ENCODE data around the gene LY86. TPM values are rescaled to one million over a fixed set of nuclear protein-coding genes. Genes with fewer than 3 reads are reported as not detected.
A peak's percentile ranks its signal among the peaks of the same experiment; 100 is the strongest.

LY86 gene
- total and polyA plus RNA-seq, 10 of the 15 experiments (the other 5 are each of a cell fraction or from before 2014, with no cell fraction given) = 68.2 to 457 (median 128) TPM

DNA sequence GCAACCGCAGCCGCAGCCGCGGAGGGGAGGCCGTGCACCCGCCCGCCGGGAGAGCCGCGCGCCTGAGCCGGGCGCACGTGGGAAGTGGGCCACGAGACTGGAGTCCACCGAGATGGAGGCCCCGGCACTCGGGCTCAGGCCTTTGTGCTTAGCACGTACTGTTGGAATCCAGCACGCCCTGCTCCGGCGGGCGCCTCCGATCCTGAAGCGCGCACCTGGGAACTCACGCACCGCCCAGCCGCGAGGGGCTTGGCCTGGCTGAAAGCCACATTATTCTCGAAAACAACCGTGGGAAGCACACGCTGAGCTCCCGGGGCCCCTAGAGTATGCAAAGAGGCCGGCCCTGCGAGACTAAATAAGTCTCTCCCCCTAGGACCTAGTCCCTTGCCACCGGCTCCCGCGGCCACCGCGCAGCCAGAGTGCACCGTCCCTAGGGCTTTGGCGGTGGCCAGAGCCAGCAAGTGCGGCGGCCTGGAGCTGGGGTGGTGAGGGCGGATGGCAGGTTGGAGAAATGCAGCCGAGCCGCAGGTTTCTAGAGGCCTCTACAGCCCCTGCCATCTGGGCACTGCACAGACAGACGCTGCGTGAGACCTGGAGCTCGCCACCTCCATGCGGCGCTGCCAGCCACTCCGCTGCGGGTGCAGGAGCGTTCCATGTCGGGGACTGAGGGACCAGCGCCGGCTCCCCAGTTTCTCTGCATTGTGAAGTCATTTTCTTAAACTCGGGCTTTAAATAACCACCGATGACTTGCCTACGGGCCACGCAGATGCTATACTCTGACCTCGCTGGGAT lies 42.0 kb upstream of the LY86 start (continued):
- TF ChIP-seq, protein P1, sequence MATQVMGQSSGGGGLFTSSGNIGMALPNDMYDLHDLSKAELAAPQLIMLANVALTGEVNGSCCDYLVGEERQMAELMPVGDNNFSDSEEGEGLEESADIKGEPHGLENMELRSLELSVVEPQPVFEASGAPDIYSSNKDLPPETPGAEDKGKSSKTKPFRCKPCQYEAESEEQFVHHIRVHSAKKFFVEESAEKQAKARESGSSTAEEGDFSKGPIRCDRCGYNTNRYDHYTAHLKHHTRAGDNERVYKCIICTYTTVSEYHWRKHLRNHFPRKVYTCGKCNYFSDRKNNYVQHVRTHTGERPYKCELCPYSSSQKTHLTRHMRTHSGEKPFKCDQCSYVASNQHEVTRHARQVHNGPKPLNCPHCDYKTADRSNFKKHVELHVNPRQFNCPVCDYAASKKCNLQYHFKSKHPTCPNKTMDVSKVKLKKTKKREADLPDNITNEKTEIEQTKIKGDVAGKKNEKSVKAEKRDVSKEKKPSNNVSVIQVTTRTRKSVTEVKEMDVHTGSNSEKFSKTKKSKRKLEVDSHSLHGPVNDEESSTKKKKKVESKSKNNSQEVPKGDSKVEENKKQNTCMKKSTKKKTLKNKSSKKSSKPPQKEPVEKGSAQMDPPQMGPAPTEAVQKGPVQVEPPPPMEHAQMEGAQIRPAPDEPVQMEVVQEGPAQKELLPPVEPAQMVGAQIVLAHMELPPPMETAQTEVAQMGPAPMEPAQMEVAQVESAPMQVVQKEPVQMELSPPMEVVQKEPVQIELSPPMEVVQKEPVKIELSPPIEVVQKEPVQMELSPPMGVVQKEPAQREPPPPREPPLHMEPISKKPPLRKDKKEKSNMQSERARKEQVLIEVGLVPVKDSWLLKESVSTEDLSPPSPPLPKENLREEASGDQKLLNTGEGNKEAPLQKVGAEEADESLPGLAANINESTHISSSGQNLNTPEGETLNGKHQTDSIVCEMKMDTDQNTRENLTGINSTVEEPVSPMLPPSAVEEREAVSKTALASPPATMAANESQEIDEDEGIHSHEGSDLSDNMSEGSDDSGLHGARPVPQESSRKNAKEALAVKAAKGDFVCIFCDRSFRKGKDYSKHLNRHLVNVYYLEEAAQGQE (IDR thresholded peaks at IDR 0.05; ENCODE audit: low read depth, low read length) = no peak
- TF ChIP-seq HDGF (IDR thresholded peaks at IDR 0.05) (peak; percentile 67), ASH2L (IDR thresholded peaks at IDR 0.05; ENCODE audit: borderline replicate concordance, low read depth) (no peak), ZNF24 (IDR thresholded peaks at IDR 0.05) (no peak), SUZ12 (IDR thresholded peaks at IDR 0.05; ENCODE audit: unreplicated experiment) (no peak), BCL11A (IDR thresholded peaks at IDR 0.05; ENCODE audit: low read depth, low read length) (0 out of 2 replicates have a peak, but pooled peaks have one; percentile 8), ZNF217 (IDR thresholded peaks at IDR 0.05) (no peak), RB1 (IDR thresholded peaks at IDR 0.05; ENCODE audit: borderline replicate concordance) (peak; percentile 62; the same call in 1 of the 2 replicates), ATF7 (IDR thresholded peaks at IDR 0.05; ENCODE audit: low read depth) (no peak), MEF2B (IDR thresholded peaks at IDR 0.05; ENCODE audit: partially characterized antibody, poor library complexity, severe bottlenecking) (peak; percentile 99), CBFB (IDR thresholded peaks at IDR 0.05; ENCODE audit: low read depth) (peak; percentile 53; the same call in 1 of the 2 replicates), BHLHE40 (IDR thresholded peaks at IDR 0.05; ENCODE audit: borderline replicate concordance in 1 of 2, low read depth in 2 of 2, low read length in 1 of 2) (peak; percentile 77 to 93; a peak in 3 of 4 replicates), ZZZ3 (IDR thresholded peaks at IDR 0.05; ENCODE audit: control insufficient read depth, insufficient read length, low read depth) (no peak), POU2F2 (IDR thresholded peaks at IDR 0.05; ENCODE audit: borderline replicate concordance, low read depth, low read length) (no peak; the same call in 1 of the 3 replicates), CREB1 (IDR thresholded peaks at IDR 0.05; ENCODE audit: low read depth) (no peak; the same call in 1 of the 2 replicates), ZSCAN29 (IDR thresholded peaks at IDR 0.05) (no peak), KAT2A (conservative IDR thresholded peaks at IDR 0.05; ENCODE audit: control insufficient read depth, low read depth, low read length) (no peak), SP1 (IDR thresholded peaks at IDR 0.05; ENCODE audit: low read depth, low read length) (no peak), TAF1 (IDR thresholded peaks at IDR 0.05; ENCODE audit: borderline replicate concordance, low read depth, low read length) (no peak), SIX5 (IDR thresholded peaks at IDR 0.05; ENCODE audit: low read depth, low read length, severe bottlenecking) (no peak), IRF4 (IDR thresholded peaks at IDR 0.05; ENCODE audit: low read depth, low read length) (no peak), FOXM1 (IDR thresholded peaks at IDR 0.05; ENCODE audit: low read depth, low read length) (no peak), TBL1XR1 (IDR thresholded peaks at IDR 0.05; ENCODE audit: low read depth, low read length) (no peak)
- TF ChIP-seq, protein P2, sequence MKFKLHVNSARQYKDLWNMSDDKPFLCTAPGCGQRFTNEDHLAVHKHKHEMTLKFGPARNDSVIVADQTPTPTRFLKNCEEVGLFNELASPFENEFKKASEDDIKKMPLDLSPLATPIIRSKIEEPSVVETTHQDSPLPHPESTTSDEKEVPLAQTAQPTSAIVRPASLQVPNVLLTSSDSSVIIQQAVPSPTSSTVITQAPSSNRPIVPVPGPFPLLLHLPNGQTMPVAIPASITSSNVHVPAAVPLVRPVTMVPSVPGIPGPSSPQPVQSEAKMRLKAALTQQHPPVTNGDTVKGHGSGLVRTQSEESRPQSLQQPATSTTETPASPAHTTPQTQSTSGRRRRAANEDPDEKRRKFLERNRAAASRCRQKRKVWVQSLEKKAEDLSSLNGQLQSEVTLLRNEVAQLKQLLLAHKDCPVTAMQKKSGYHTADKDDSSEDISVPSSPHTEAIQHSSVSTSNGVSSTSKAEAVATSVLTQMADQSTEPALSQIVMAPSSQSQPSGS (IDR thresholded peaks at IDR 0.05; ENCODE audit: low read length) = no peak
- TF ChIP-seq, protein P3, sequence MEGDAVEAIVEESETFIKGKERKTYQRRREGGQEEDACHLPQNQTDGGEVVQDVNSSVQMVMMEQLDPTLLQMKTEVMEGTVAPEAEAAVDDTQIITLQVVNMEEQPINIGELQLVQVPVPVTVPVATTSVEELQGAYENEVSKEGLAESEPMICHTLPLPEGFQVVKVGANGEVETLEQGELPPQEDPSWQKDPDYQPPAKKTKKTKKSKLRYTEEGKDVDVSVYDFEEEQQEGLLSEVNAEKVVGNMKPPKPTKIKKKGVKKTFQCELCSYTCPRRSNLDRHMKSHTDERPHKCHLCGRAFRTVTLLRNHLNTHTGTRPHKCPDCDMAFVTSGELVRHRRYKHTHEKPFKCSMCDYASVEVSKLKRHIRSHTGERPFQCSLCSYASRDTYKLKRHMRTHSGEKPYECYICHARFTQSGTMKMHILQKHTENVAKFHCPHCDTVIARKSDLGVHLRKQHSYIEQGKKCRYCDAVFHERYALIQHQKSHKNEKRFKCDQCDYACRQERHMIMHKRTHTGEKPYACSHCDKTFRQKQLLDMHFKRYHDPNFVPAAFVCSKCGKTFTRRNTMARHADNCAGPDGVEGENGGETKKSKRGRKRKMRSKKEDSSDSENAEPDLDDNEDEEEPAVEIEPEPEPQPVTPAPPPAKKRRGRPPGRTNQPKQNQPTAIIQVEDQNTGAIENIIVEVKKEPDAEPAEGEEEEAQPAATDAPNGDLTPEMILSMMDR (IDR thresholded peaks at IDR 0.05 in 2 of 3, conservative IDR thresholded peaks at IDR 0.05 in 1 of 3; ENCODE audit: control insufficient read depth in 2 of 3, extremely low read depth in 1 of 3, insufficient read depth in 1 of 3, low read depth in 3 of 3, low read length in 3 of 3) = no peak

All from GM12878 (cell line).